HG02759 (cell line): ENCODE measurements around the gene SPG7.

Experiments
- ATAC-seq: cut with Tn5 transposase; IDR thresholded peaks from one replicate; pipeline ENCODE4 v1.9.1; 2021; ENCODE audit warnings: mild to moderate bottlenecking, moderate library complexity; ENCODE audit not compliant: unreplicated experiment

The SPG7 gene

DNA sequence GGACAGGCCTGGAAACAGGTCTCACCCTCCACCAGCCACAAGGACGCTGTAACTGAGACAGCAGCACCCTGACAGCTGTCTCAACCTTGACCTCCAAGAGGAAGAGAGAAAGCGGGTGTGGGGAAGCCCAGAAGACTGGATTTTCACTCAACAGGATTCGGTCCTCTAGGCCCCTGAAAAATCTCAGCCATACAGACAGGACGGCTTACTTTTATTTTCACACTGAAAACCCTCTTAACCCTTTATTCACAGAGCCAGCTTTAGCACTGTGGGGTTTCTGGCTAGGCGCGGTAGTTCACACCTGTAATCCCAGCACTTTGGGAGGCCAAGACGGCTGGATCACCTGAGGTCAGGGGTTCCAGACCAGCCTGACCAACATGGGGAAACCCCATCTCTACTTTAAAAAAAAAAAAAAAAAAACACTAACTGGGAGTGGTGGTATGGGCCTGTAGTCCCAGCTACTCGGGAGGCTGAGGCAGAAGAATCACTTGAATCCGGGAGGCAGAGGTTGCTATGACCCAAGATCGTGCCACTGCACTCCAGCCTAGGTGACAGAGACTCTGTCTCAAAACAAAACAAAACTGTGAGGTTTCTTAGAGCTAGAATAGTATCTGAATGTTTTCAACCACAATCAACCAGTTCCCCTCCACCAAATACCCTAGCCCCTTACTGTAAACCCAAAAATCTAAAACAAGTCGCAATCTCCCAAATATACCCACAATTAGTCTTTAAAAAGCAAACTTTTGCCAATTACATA, 23.1 kb upstream of the SPG7 start:
- no peak for ATAC-seq

- no peak for ATAC-seq
Measured at GRCh38 chr16:89485701-89486246, 22.4 kb upstream of the SPG7 start.

GRCh38 chr16:89489040-89489897, 18.9 kb upstream of the SPG7 start:
- peak; percentile 24 for ATAC-seq

DNA sequence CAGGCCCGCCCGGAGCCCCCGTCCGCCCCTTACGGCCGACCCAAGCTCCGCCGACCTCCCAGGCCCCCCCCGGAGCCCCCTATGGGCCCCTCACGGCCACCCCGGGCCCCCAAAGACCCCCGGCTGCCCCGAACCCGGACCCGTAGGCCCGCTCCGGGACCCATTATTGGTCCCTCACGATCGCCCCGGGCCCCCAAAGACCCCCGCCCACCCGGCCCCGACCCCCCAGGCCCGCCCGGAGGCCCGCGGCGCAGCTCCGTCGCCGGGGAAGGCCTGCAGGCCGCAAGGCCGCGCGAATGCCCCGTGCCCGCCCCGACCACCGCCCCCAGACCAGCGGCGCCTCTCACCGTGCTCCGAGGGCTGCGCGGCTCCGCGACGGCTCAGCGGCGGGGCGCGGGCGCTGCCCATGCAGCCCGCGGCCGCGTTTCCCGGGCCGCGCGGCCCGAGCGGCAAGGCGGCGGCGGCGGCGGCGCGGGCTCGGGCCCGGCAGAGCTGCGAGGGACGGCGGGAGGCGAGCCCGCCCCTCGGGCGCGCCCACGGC, 18.2 kb upstream of the SPG7 start:
- no peak for ATAC-seq

GRCh38 chr16:89490439-89491237, 17.6 kb upstream of the SPG7 start, which contains the start of gene ANKRD11:
Gene ANKRD11, minus strand, starts transcription at chr16:89490561. Its CDS starts 173,542 bp downstream, at chr16:89317019.
- peak; percentile 83 for ATAC-seq

DNA sequence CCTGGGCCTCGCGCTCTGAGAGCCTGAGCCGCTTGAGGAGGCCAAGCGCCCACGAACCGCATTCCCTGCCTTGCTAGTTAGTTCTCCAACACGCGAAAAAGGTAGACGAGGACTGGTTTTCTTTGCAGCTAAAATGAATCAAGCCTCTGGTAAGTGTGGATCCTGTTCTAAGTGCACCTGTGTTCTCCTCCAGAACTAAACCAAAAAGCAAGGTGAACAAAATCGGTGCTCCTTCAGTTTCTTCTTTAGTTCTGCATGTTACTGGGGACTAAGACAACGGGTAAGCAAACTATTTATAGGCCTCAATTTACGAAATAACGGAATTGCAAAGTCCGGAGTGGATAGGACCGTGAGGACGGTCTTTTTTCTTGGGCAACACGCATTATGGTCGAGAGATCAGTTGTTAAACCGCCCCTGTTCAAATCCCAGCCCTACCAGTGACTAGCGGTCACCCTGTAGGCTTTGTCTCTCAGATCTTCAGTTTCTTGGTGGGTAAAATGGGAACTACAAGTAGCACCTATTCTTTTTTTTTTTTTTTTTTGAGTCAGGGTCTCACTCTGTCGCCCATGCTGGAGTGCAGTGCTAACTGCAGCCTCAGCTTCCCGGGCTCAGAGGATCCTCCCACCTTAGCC, 16.8 kb upstream of the SPG7 start:
- ATAC-seq, result no peak

DNA sequence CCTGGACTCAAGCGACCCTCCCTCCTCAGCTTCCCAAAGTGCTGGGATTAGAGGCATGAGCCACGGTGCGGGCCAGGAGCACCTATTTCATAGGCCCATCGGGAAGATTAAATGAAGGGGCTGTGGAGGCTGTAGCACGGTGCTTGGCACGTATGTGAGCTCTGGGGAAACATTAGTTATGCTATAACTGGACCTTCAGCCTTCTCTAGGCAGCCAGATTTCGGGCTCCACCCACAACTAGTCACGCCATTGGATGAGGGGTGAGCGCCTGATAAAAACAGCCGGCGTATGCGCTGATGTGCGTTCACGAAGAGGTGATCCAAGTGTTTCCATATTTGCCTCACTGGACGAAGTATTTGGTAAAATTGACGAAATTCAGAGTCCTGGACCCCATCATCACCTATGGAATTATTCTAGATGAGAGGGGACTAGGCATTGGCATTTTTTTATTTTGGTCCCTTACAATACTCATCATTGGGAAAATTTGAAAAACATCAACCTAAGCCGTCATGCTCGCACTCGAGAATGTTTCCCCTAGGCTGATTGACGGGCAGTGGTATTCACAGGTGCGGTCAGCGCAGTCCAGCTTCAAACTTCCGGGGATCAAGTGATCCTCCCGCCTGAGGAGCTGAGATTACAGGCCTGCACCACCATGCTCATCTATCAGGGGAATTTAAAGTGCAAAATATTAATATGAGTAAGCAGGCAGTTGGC, 16.1 kb upstream of the SPG7 start:
- ATAC-seq, result no peak

DNA sequence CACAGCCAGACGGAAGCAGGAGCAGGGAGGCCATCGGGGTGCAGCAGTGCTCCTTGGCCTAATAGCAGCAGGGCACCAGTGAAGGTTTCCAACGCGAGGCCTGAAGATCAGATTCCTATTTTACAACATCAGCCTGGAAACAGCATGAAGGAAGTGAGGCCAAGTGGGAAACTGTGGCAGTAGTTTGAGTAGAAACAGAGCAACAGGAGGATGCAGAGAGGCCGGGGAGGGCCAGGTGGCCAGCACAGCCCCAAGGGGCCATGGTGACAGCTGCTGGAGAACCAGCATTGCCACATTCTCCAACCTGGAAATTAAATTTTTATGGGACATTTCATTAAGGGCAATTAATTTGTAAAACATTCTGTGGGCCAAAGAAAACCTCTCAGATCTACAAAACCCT, 14.4 kb upstream of the SPG7 start:
- no peak for ATAC-seq

DNA sequence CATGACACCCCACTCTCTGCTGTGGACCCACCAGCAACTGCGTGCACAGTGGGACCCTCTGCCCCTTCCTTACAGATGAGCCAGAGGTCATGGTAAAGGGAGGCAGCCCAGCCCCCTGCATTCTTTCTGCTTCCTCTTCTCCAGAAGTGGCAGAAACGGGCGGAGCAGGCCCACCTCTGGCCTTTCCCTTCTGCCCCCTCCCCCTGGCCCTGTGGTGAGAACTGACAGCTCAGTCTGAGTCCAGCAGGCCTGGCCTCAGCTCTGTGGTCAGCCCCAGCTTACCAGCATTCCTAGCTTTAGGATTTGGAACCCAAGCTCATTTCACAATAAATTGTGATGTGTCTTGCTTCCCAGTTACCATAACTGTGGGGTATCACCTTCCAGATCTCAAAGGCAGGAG, 13.1 kb upstream of the SPG7 start:
- no peak for ATAC-seq

GRCh38 chr16:89498839-89499238, 9.4 kb upstream of the SPG7 start:
- ATAC-seq, result no peak

DNA sequence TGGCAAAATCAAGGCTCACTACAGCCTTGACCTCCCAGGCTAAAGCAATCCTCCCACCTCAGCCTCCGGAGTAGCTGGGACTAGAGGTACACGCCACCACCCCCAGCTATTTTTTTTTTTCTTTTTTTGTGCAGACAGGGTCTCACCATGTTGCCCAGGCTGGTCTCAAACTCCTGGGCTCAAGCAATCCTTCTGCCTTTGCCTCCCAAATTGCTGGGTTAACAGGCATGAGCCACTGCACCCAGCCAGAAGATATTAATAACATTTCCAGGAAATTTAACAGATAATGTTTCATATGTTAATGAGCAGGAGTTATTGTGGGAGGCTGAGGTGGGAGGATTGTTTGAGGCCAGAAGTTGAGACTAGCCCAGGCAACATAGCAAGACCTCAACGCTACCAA, 8.4 kb upstream of the SPG7 start:
- ATAC-seq, result no peak

- ATAC-seq, result no peak
Measured at GRCh38 chr16:89502081-89502843, 5.9 kb upstream of the SPG7 start.

DNA sequence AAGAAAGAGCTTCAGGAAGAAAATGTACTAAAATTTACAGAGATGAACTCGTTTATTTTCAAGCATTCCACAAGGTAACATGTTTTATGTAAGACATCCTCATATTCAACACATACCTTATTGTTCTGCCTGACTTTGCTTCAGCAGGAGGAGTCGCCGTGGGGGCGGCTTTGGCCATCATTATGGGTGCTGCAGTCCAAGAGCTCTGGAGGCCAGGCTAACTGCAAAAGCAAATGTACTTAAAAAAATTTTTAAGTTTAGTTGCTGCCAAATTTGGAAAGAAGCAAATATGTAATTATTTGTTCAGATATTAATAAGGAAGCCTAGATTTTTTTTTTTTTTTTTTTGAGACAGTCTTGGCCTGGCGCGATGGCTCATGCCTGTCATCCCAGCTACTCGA, 4.1 kb upstream of the SPG7 start:
- no peak for ATAC-seq

- peak; percentile 59 for ATAC-seq
Measured at GRCh38 chr16:89505204-89506112, 2.7 kb upstream of the SPG7 start.

GRCh38 chr16:89506113-89506504, 2.1 kb upstream of the SPG7 start:
- ATAC-seq, result no peak

DNA sequence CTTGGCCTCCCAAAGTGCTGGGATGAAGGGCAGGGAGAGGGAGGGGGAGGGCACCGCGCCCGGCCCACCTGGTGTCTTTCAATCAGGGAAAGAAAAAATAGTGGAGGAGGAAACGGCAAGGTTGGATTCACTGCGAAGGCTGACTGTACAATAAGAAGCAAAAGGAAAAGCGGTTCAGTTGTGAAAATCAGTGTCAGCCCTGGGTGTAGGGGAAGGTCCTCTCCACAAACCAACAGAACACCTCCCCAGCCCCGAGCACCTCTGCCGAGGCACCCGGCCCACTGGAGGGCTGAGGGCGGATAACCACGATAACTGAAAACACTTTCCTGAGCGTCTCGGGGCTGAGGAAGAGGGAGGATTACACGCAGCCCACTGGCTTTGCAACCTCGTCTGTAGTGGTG, 1.4 kb upstream of the SPG7 start:
- no peak for ATAC-seq

DNA sequence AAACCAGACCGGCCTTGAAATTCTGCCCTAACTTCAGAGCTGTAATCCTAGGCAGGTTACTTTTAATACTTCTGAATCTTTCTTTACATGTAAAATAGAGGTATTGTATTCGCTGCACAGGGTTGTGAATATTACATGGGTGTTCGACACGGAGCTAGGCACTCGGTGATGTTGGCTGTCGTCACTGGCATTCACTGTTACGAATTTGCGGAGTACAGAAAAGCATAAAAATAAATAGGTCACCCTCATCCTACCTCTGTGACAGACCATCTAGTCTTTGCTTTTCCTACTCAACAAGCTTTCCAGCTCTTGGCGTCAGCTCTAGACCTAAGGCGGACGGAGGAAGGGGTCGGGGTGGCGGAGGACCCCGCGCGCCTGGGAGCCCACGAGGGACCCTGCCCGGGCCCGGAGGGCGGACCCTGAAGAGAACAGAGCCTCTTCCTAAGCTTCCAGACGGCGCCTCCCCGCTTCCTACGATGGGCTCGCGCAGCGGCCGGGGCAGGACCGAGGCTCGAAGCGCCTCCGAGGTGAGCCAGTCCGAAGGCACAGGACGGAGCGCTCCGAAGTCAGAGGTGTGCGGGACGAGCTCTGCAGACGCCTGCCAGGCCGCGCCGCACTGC, 879 bp upstream of the SPG7 start:
- no peak for ATAC-seq
